Liver (tissue), 3 donors: Measurements from ENCODE around the gene GLP2R.

Experiments used
- ATF3 ChIP-seq: IDR thresholded peaks from 2 replicates; pipeline ENCODE4 v1.6.1; 2016; ENCODE audit warnings: antibody characterized with exemption
- EGR1 ChIP-seq, 2 donors: IDR thresholded peaks; 2 replicates each; pipeline ENCODE4 v1.6.1; 2016 to 2018; ENCODE audit warnings: antibody characterized with exemption in 2 of 2, low read depth in 2 of 2
- GABPA ChIP-seq, 2 donors: IDR thresholded peaks in 1 of 2; conservative IDR thresholded peaks in 1 of 2; 2 replicates each; pipeline ENCODE4 v1.6.1; 2016; ENCODE audit warnings: antibody characterized with exemption in 2 of 2, mild to moderate bottlenecking in 1 of 2, moderate library complexity in 1 of 2
- HNF4A ChIP-seq, 2 donors: conservative IDR thresholded peaks; 2 replicates each; pipeline ENCODE4 v1.6.1; 2016; ENCODE audit warnings: antibody characterized with exemption in 2 of 2, mild to moderate bottlenecking in 2 of 2
- HNF4G ChIP-seq: IDR thresholded peaks from 2 replicates; pipeline ENCODE4 v1.6.1; 2016; ENCODE audit warnings: antibody characterized with exemption
- MAX ChIP-seq: IDR thresholded peaks from 2 replicates; pipeline ENCODE4 v1.6.1; 2016; ENCODE audit warnings: antibody characterized with exemption
- NR2F2 ChIP-seq: IDR thresholded peaks from 2 replicates; pipeline ENCODE4 v1.6.1; 2016; ENCODE audit warnings: antibody characterized with exemption
- REST ChIP-seq: IDR thresholded peaks from 2 replicates; pipeline ENCODE4 v1.6.1; 2016; ENCODE audit warnings: antibody characterized with exemption, mild to moderate bottlenecking
- RXRA ChIP-seq, 2 donors: IDR thresholded peaks; 2 replicates each; pipeline ENCODE4 v1.6.1; 2017 to 2018; ENCODE audit warnings: antibody characterized with exemption in 2 of 2, mild to moderate bottlenecking in 1 of 2
- SP1 ChIP-seq: IDR thresholded peaks from 2 replicates; pipeline ENCODE4 v1.6.1; 2018; ENCODE audit warnings: antibody characterized with exemption, mild to moderate bottlenecking
- TAF1 ChIP-seq: conservative IDR thresholded peaks from 2 replicates; pipeline ENCODE4 v1.6.1; 2016; ENCODE audit warnings: antibody characterized with exemption, mild to moderate bottlenecking
- YY1 ChIP-seq: IDR thresholded peaks from 2 replicates; pipeline ENCODE4 v1.6.1; 2016; ENCODE audit warnings: antibody characterized with exemption, mild to moderate bottlenecking
- ZBTB33 ChIP-seq: IDR thresholded peaks from 2 replicates; pipeline ENCODE4 v1.6.1; 2016; ENCODE audit warnings: antibody characterized with exemption
- TF ChIP-seq, protein P1 (sequence below): fragments of 150-350 bp; IDR thresholded peaks from 2 replicates; pipeline ENCODE4 v1.5.1; 2017; ENCODE audit warnings: improper control_type of control experiment, low read depth, low read length; ENCODE audit not compliant: missing input control
- donor health status: healthy.
- donor health status: healthy.

GRCh38 chr17:9908649-9909042 lies 82.9 kb downstream of the GLP2R start:
- TF ChIP-seq, protein P1, sequence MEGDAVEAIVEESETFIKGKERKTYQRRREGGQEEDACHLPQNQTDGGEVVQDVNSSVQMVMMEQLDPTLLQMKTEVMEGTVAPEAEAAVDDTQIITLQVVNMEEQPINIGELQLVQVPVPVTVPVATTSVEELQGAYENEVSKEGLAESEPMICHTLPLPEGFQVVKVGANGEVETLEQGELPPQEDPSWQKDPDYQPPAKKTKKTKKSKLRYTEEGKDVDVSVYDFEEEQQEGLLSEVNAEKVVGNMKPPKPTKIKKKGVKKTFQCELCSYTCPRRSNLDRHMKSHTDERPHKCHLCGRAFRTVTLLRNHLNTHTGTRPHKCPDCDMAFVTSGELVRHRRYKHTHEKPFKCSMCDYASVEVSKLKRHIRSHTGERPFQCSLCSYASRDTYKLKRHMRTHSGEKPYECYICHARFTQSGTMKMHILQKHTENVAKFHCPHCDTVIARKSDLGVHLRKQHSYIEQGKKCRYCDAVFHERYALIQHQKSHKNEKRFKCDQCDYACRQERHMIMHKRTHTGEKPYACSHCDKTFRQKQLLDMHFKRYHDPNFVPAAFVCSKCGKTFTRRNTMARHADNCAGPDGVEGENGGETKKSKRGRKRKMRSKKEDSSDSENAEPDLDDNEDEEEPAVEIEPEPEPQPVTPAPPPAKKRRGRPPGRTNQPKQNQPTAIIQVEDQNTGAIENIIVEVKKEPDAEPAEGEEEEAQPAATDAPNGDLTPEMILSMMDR = no peak
- TF ChIP-seq ATF3 (no peak), REST (no peak), GABPA (IDR thresholded peaks at IDR 0.05 in 1 of 2, conservative IDR thresholded peaks at IDR 0.05 in 1 of 2) (no peak), NR2F2 (no peak), ZBTB33 (no peak), YY1 (no peak), SP1 (no peak), EGR1 (IDR thresholded peaks at IDR 0.05; ENCODE audit: low read depth in 2 of 2) (no peak), MAX (no peak), HNF4G (no peak), TAF1 (no peak), HNF4A (conservative IDR thresholded peaks at IDR 0.05) (no peak), RXRA (IDR thresholded peaks at IDR 0.05) (no peak)
